Measurements from ENCODE around the gene PLEKHG4B. TPM values are rescaled to one million over a fixed set of nuclear protein-coding genes. Genes with fewer than 3 reads are reported as not detected.

PLEKHG4B gene
- total RNA-seq, 1 experiment from 2014 or later, result 0.02 TPM

DNA sequence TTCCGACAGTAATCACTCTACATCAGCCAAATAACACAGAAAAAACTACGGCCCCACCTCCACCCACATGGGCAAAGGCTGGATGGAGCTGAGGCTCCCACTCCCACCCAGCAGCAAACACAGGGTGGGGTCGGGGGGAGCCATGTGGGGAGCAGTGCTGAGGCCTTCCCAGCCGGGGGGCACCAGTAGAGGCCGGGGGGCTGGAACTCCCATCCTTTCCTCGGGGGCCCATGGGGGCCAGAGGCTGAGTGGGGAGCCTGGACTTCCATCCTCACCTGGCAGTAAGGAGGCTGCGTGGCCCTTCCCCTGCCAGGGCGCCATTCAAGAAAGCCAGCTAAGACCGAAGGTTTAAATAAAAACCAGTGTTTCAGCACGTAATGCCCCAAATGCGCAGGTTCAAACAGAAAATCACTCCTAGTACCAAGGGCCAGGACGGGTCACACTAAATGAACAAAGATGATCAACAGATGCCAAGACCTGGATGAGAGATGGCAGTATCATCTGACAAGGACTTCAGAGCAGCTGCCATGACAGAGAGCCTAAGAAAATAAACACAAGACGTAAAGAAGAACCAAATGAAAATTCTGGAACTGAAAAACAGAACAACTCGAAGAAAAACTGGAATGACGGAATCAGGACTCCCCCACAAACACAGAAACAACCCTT, 116.6 kb downstream of the PLEKHG4B start:
- TF ChIP-seq EGR1 (IDR thresholded peaks at IDR 0.05; ENCODE audit: low read depth), result no peak
- TF ChIP-seq EZH2 (IDR thresholded peaks at IDR 0.05), result no peak
- TF ChIP-seq ZFX (IDR thresholded peaks at IDR 0.05), result no peak
- no peak for TF ChIP-seq SP1 (IDR thresholded peaks at IDR 0.05; ENCODE audit: low read depth)
- TF ChIP-seq POLR2A (IDR thresholded peaks at IDR 0.05; ENCODE audit: borderline replicate concordance, extremely low read depth, insufficient read depth, insufficient read length), result no peak
- TF ChIP-seq RAD21 (IDR thresholded peaks at IDR 0.05; ENCODE audit: low read depth), result no peak
- no peak for TF ChIP-seq SIN3A (IDR thresholded peaks at IDR 0.05; ENCODE audit: low read depth)
- TF ChIP-seq EZH2phosphoT487 (IDR thresholded peaks at IDR 0.05; ENCODE audit: borderline replicate concordance), result no peak
- TF ChIP-seq, protein P1, sequence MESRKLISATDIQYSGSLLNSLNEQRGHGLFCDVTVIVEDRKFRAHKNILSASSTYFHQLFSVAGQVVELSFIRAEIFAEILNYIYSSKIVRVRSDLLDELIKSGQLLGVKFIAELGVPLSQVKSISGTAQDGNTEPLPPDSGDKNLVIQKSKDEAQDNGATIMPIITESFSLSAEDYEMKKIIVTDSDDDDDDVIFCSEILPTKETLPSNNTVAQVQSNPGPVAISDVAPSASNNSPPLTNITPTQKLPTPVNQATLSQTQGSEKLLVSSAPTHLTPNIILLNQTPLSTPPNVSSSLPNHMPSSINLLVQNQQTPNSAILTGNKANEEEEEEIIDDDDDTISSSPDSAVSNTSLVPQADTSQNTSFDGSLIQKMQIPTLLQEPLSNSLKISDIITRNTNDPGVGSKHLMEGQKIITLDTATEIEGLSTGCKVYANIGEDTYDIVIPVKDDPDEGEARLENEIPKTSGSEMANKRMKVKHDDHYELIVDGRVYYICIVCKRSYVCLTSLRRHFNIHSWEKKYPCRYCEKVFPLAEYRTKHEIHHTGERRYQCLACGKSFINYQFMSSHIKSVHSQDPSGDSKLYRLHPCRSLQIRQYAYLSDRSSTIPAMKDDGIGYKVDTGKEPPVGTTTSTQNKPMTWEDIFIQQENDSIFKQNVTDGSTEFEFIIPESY (IDR thresholded peaks at IDR 0.05; ENCODE audit: extremely low read depth, insufficient replicate concordance, low read length), result no peak
- TF ChIP-seq, protein P2, sequence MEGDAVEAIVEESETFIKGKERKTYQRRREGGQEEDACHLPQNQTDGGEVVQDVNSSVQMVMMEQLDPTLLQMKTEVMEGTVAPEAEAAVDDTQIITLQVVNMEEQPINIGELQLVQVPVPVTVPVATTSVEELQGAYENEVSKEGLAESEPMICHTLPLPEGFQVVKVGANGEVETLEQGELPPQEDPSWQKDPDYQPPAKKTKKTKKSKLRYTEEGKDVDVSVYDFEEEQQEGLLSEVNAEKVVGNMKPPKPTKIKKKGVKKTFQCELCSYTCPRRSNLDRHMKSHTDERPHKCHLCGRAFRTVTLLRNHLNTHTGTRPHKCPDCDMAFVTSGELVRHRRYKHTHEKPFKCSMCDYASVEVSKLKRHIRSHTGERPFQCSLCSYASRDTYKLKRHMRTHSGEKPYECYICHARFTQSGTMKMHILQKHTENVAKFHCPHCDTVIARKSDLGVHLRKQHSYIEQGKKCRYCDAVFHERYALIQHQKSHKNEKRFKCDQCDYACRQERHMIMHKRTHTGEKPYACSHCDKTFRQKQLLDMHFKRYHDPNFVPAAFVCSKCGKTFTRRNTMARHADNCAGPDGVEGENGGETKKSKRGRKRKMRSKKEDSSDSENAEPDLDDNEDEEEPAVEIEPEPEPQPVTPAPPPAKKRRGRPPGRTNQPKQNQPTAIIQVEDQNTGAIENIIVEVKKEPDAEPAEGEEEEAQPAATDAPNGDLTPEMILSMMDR (IDR thresholded peaks at IDR 0.05 in 2 of 3, conservative IDR thresholded peaks at IDR 0.05 in 1 of 3; ENCODE audit: borderline replicate concordance in 1 of 3, insufficient read depth in 1 of 3, low read depth in 2 of 3, low read length in 2 of 3), result no peak
- no peak for TF ChIP-seq JUND (IDR thresholded peaks at IDR 0.05)
- no peak for TF ChIP-seq ZNF274 (IDR thresholded peaks at IDR 0.05; ENCODE audit: low read depth, low read length)
- TF ChIP-seq, protein P3, sequence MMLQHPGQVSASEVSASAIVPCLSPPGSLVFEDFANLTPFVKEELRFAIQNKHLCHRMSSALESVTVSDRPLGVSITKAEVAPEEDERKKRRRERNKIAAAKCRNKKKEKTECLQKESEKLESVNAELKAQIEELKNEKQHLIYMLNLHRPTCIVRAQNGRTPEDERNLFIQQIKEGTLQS (IDR thresholded peaks at IDR 0.05), result no peak
- no peak for TF ChIP-seq TCF7L2 (IDR thresholded peaks at IDR 0.05; ENCODE audit: borderline replicate concordance, extremely low read depth, insufficient read depth, insufficient read length)
- TF ChIP-seq POLR2AphosphoS5 (IDR thresholded peaks at IDR 0.05; ENCODE audit: low read depth, low read length), result no peak
- no peak for TF ChIP-seq CEBPB (IDR thresholded peaks at IDR 0.05; ENCODE audit: low read depth)
- Histone ChIP-seq H3K4me2 (ENCODE audit: low read length) (no peak overlapping the region), H3K9ac (ENCODE audit: low read length) (no peak overlapping the region), H3K9me2 (ENCODE audit: insufficient read depth) (no peaks in the 10 kb centered on the region), H3K9me3 (ENCODE audit: control insufficient read depth in 1 of 2, insufficient read depth in 1 of 2, low read depth in 1 of 2, low read length in 2 of 2) (no peaks in the 10 kb centered on the region), H2AFZ (ENCODE audit: low read depth, low read length, poor library complexity, severe bottlenecking) (no peak overlapping the region), H3K4me3 (replicated peaks in 1 of 2; ENCODE audit: low read depth in 1 of 2, low read length in 2 of 2) (no peak overlapping the region), H3K79me2 (ENCODE audit: insufficient read depth, low read length) (peaks cover 30% of the 10 kb centered on the region), H3K27ac (ENCODE audit: low read depth, low read length) (no peak overlapping the region), H4K20me1 (ENCODE audit: insufficient read depth) (no peaks in the 10 kb centered on the region), H3K27me3 (ENCODE audit: insufficient read depth, low read length) (no peaks in the 10 kb centered on the region), H3K4me1 (ENCODE audit: control insufficient read depth in 1 of 2, insufficient read depth in 2 of 2, low read length in 2 of 2) (no peaks in the 10 kb centered on the region), H3K36me3 (ENCODE audit: control insufficient read depth in 1 of 2, insufficient read depth in 2 of 2, low read length in 2 of 2) (peaks cover under 1 to 8% of the 10 kb centered on the region in 2 experiments; a peak in 2 of 4 replicates)
- ATAC-seq (no peak), DNase-seq (ENCODE audit: low read depth, low spot score) (no peak)
- RAD21 ChIA-PET (ENCODE audit: low non-redundant PET in 1 of 2, low total read pairs in 2 of 2, uncharacterized antibody in 2 of 2, unreplicated experiment in 2 of 2), result no interaction called here
- CTCF ChIA-PET, result no interaction called here
- intact Hi-C loops (cut with micrococcal nuclease), result no loop called here
- TSS peak; percentile 31 for BruUV-seq (replicated peaks)
- POLR2A ChIA-PET, result no interaction called here

All from HCT116 (cell line).